Mucosa of descending colon (tissue), 3 donors: Measurements from ENCODE around the gene PTK6. TPM values are rescaled to one million over a fixed set of nuclear protein-coding genes. Genes with fewer than 3 reads are reported as not detected.

ENCODE experiments used
- ATAC-seq: fragments of 200-7000 bp; cut with Tn5 transposase; one replicate; pipeline ENCODE4 v1.9.1; 2020; ENCODE audit warnings: mild to moderate bottlenecking, moderate library complexity
- DNase-seq, 3 donors: peaks; one replicate each; pipeline ENCODE4 v3.0.0-alpha.2; 2020
- H3K36me3 ChIP-seq: fragments of 200-600 bp; one replicate; pipeline ENCODE4 v1.8.0; 2021; ENCODE audit warnings: low read depth, mild to moderate bottlenecking
- H3K4me1 ChIP-seq: fragments of 200-600 bp; one replicate; pipeline ENCODE4 v1.8.0; 2021; ENCODE audit warnings: low read depth, mild to moderate bottlenecking
- H3K4me3 ChIP-seq: fragments of 200-600 bp; one replicate; pipeline ENCODE4 v1.8.0; 2021; ENCODE audit warnings: mild to moderate bottlenecking
- H3K9me3 ChIP-seq: fragments of 200-600 bp; one replicate; pipeline ENCODE4 v1.8.0; 2021; ENCODE audit warnings: mild to moderate bottlenecking
- intact Hi-C, 2 donors: fragments of 100-400 bp; cut with DNase I in 1 of 2; cut with micrococcal nuclease in 1 of 2; formaldehyde crosslinking; loops; one replicate each; pipeline versions ENCODE4 v1.11.0 to v1.11.1; 2022; cut with DNase I, micrococcal nuclease
- total RNA-seq, 3 donors: library from RNA; stranded (reverse); fragmentation: NEBNext Ultra II Directional in 2 of 3; extraction: Animal tissue kit (Norgen Biotek cat#: 25700) in 2 of 3; gene quantifications; one replicate each; pipeline versions ENCODE4 v1.2.1 to v1.2.4, GENCODE V29; 2021 to 2023
- TF ChIP-seq, protein P1 (sequence below): fragments of 200-600 bp; IDR thresholded peaks from one replicate; pipeline ENCODE4 v1.8.0; 2022; ENCODE audit warnings: antibody characterized with exemption, mild to moderate bottlenecking
- donor health status: DM: no; HTN: no; CAD: no; lungs with moderate emphysema.
- donor health status: DM: no; HTN: no; CAD: no.
- donor health status: DM: no; HTN: yes; CAD: no.

PTK6 gene
- total RNA-seq, 3 donors from 2014 or later, result 39.5 to 91.7 (median 87.1) TPM

DNA sequence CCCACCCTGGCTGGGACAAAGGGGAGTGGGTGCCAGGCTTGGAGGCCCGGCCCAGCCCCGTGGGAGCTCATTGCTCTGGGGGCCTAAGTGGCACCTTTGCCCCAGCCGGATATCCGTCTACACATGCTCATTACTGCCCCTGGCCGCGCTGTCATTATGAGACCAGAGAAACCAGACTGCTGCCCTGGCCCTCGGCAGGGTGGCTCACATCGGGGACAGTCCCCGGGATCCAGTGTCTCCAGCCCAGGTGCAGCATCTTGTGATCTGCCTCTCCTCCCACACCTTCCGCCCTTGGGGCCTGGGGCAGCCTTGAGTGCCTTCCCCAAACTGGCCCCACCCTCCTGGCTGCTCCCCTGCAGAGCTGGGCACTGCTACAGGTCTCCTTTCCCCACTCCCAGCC, 5.5 kb upstream of the PTK6 start:
- intact Hi-C loops, result no loop called here
- TF ChIP-seq, protein P1, sequence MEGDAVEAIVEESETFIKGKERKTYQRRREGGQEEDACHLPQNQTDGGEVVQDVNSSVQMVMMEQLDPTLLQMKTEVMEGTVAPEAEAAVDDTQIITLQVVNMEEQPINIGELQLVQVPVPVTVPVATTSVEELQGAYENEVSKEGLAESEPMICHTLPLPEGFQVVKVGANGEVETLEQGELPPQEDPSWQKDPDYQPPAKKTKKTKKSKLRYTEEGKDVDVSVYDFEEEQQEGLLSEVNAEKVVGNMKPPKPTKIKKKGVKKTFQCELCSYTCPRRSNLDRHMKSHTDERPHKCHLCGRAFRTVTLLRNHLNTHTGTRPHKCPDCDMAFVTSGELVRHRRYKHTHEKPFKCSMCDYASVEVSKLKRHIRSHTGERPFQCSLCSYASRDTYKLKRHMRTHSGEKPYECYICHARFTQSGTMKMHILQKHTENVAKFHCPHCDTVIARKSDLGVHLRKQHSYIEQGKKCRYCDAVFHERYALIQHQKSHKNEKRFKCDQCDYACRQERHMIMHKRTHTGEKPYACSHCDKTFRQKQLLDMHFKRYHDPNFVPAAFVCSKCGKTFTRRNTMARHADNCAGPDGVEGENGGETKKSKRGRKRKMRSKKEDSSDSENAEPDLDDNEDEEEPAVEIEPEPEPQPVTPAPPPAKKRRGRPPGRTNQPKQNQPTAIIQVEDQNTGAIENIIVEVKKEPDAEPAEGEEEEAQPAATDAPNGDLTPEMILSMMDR, result no peak
- no peaks in the 10 kb centered on the region for H3K9me3 ChIP-seq
- no peak for ATAC-seq
- H3K36me3 ChIP-seq, result no peaks in the 10 kb centered on the region
- no peak for DNase-seq
- peaks cover 50% of the 10 kb centered on the region for H3K4me1 ChIP-seq
- H3K4me3 ChIP-seq, result no peak overlapping the region

DNA sequence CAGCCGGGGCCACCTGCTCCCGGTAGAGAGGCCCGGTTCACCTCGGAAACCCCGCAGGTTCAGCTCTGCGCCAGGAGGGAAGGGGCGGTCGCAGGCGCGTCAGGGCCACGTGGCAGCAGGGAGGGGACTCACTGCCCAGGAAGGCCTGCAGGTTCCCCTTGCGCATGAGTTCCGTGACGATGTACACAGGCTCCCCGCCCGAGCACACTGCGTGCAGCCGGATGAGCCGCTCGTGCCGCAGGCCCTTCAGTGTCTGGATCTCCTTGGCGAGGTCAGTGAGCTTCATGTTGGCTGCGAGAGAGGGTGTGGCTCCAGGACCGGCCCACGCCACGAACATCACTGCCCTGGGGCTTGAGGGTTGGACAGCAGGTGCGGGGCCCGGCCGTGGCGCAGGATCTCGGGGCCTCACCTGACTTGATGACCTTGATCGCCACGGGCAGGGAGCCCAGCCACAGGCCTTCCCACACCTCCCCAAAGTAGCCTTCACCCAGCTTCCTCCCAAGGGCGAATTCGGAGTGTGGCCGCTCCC, 4.9 kb upstream of the PTK6 start:
- no peaks in the 10 kb centered on the region for H3K36me3 ChIP-seq
- intact Hi-C loops, result no loop called here
- DNase-seq (peak in 1 of 3 donors; percentile 72), ATAC-seq (no peak)
- no peaks in the 10 kb centered on the region for H3K9me3 ChIP-seq
- H3K4me3 ChIP-seq, result no peak overlapping the region
- H3K4me1 ChIP-seq, result peaks cover 51% of the 10 kb centered on the region
- TF ChIP-seq, protein P1, result no peak

DNA sequence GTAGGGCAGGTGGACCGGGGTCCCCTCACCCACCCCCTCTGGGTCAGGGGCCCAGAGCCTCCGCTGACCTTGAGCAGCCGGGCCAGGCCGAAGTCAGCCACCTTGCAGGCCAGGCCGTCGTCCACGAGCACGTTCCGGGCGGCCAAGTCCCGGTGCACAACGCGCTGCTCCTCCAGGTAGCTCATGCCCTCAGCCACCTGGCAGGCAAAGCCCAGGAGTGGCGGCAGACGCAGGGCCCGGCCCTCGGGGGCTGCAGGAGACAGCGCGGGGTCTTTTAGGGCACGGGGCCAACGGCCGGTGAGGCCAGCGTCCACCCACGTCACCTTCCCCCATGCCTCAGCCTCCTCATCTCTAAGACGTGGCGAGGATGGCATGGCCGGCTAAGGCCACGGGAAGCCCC, 4.2 kb upstream of the PTK6 start:
- Histone ChIP-seq H3K4me3 (no peak overlapping the region), H3K9me3 (no peaks in the 10 kb centered on the region), H3K36me3 (no peaks in the 10 kb centered on the region), H3K4me1 (peaks cover 44% of the 10 kb centered on the region)
- intact Hi-C loops, result no loop called here
- TF ChIP-seq, protein P1, result no peak
- no peak for ATAC-seq
- no peak for DNase-seq

DNA sequence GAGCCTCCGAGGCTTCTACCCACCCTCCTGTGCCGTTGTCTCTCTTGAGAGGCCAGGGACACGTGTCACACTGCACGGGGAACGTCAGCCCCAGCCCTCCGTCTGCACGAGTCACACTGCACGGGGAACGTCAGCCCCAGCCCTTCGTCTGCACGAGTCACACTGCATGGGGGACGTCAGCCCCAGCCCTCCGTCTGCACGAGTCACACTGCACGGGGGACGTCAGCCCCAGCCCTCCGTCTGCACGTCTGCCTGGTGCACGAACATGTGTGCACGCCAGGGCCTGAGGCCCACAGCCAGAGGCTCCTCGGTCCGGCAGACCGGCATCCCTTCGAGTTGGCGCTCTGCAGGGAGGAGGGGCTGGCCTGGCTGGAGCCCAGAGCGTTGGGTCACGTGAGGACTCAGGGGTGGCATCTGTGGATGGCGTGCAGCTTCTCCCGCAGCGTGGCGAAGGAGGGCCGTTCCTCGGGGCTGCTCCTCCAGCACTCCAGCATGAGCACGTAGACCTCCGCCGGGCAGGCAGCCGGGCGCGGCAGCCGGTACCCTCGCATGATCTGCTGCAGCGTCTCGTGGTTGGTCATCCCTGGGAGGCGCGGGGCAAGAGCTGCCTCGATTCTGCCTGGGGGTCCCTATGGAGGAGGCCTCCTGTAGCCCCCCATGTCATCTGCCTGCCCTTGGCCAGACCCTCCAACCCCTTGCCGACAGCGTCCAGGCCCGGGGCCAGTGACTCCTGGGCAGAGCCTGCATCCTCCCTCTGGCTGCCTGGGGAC, 3.4 kb upstream of the PTK6 start:
- Histone ChIP-seq H3K36me3 (no peaks in the 10 kb centered on the region), H3K9me3 (no peaks in the 10 kb centered on the region), H3K4me1 (peaks cover 37% of the 10 kb centered on the region), H3K4me3 (no peak overlapping the region)
- DNase-seq (no peak), ATAC-seq (no peak)
- intact Hi-C loops, result no loop called here
- TF ChIP-seq, protein P1, result no peak

DNA sequence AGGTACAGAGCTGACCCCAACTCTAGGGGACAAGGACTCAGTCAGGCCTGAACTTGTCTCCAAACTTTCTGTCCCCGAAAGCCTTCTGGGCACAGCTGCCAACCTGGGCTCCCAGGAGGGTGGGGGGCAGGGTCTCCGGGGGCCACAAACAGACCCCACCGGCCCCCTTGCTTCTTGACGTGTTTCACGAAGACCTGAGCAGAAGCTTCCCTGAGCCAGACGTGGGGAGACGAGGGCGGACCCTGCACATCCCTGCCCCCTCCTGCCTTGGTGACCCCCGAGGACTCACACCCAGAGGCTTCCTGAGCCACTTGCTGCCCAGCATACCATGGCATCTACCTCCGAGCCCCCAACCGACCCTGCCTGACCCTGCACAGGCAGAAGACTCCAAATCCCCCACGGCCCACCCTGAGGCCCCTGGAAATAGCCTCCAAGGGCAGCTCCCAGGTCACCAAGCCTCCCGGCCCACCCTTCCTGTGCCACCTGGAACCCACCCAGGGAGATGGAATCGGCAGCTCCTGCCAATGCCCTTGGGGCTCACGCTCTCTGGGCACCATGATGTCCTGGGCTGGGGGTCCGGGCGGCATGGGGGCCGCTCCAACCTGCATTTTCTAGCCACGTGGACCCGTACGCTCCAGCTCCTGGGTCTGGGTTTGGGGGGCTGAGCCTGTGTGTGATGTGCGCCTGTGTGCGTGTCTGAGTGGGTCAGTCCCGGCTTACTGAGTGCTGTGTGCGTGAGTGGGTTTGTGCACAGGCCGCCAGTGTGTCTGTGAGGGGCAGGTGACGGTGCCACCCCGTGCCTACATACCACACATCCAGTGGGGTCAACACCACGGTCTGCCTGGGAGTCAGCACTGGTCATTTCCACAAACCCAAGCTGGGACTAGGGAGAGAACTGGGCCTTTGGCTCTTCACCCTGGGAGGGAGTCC, 2.5 kb upstream of the PTK6 start:
- intact Hi-C loops, result loop anchor here (5.0 kb wide), 1 partner anchor 433 kb away; no protein-coding TSS in a partner anchor
- DNase-seq (peak in 1 of 3 donors; percentile 60), ATAC-seq (no peak)
- Histone ChIP-seq H3K4me1 (peaks cover 35% of the 10 kb centered on the region), H3K4me3 (no peak overlapping the region), H3K36me3 (no peaks in the 10 kb centered on the region), H3K9me3 (no peaks in the 10 kb centered on the region)
- TF ChIP-seq, protein P1, result no peak
